Loucy (cell line): Measurements from ENCODE around the gene CDKL4.

Source experiments
- CTCF ChIP-seq: fragments of 200-600 bp; sonication (generic); conservative IDR thresholded peaks from 2 replicates; pipeline ENCODE4 v1.5.1; 2014; ENCODE audit warnings: mild to moderate bottlenecking, antibody characterized with exemption, low read length
- EZH2phosphoT487 ChIP-seq: fragments of 200-600 bp; IDR thresholded peaks from 2 replicates; pipeline ENCODE4 v1.6.1; 2018; ENCODE audit warnings: antibody characterized with exemption, mild to moderate bottlenecking, moderate library complexity, borderline replicate concordance

GRCh38 chr2:39136799-39137198 lies 107.0 kb downstream of the CDKL4 start:
- no peak for TF ChIP-seq CTCF
- no peak for TF ChIP-seq EZH2phosphoT487
